Measurements from ENCODE around the gene PRSS50.
A peak's percentile ranks its signal among the peaks of the same experiment; 100 is the strongest.
"Not testable (repeated sequence)": the region's sequence is repeated elsewhere in the genome, so short reads cannot be mapped to it uniquely, and the experiment has no call there.

Gene PRSS50

GRCh38 chr3:46708401-46709156, 9.1 kb downstream of the PRSS50 start:
- DNase-seq (ENCODE audit: low read depth in 3 of 3): no peak

GRCh38 chr3:46707601-46708011, 10.1 kb downstream of the PRSS50 start:
- no peak for DNase-seq (ENCODE audit: low read depth in 3 of 3)

GRCh38 chr3:46706771-46707582, 10.7 kb downstream of the PRSS50 start:
- no peak for DNase-seq (ENCODE audit: low read depth in 3 of 3)

- no peak for DNase-seq (ENCODE audit: low read depth in 3 of 3)
These were observed 11.7 kb downstream of the PRSS50 start for GRCh38 chr3:46705751-46706552.

GRCh38 chr3:46705022-46705530, 12.6 kb downstream of the PRSS50 start:
- peak in 2 of 3 experiments; percentile 44 to 49 for DNase-seq (ENCODE audit: low read depth in 3 of 3)

- DNase-seq (ENCODE audit: low read depth in 3 of 3): not testable (repeated sequence)
These were observed 13.3 kb downstream of the PRSS50 start for GRCh38 chr3:46704346-46704745.

GRCh38 chr3:46703013-46703520, 14.6 kb downstream of the PRSS50 start:
- no peak for DNase-seq (ENCODE audit: low read depth in 3 of 3)

GRCh38 chr3:46702246-46703012, 15.2 kb downstream of the PRSS50 start:
- no peak for DNase-seq (ENCODE audit: low read depth in 3 of 3)

GRCh38 chr3:46701181-46701939, 16.3 kb downstream of the PRSS50 start, which contains the start of gene TMIE:
TSS of gene TMIE (plus strand) at chr3:46701392. CDS start at chr3:46701488, 96 bp downstream.
- DNase-seq (ENCODE audit: low read depth in 3 of 3): no peak

GRCh38 chr3:46700772-46701171, 16.9 kb downstream of the PRSS50 start:
- no peak for DNase-seq (ENCODE audit: low read depth in 3 of 3)

GRCh38 chr3:46699676-46700523, 17.8 kb downstream of the PRSS50 start:
- no peak for DNase-seq (ENCODE audit: low read depth in 3 of 3)

- no peak for DNase-seq (ENCODE audit: low read depth in 3 of 3)
These were observed 21.4 kb downstream of the PRSS50 start for GRCh38 chr3:46695962-46696894.

- peak in 1 of 3 experiments; percentile 33 for DNase-seq (ENCODE audit: low read depth in 3 of 3)
These were observed 22.3 kb downstream of the PRSS50 start for GRCh38 chr3:46695177-46695961.

- DNase-seq (ENCODE audit: low read depth in 3 of 3): no peak
These were observed 23.1 kb downstream of the PRSS50 start for GRCh38 chr3:46694520-46694919.

GRCh38 chr3:46693892-46694226, 23.8 kb downstream of the PRSS50 start:
- DNase-seq (ENCODE audit: low read depth in 3 of 3): peak in 2 of 3 experiments; percentile 21 to 37

GRCh38 chr3:46693038-46693891, 24.4 kb downstream of the PRSS50 start, which contains the start of gene ALS2CL:
TSS of gene ALS2CL (minus strand) at chr3:46693679. CDS start at chr3:46689440, 4,239 bp downstream.
- DNase-seq (ENCODE audit: low read depth in 3 of 3): peak; percentile 42 to 59 (median 59)
